ENCODE results near the gene CLK2.
"Not testable (repeated sequence)": the region's sequence is repeated elsewhere in the genome, so short reads cannot be mapped to it uniquely, and the experiment has no call there.

CLK2 gene

GRCh38 chr1:155295942-155296267 is 22.6 kb upstream of the CLK2 start:
- no peak for DNase-seq

- DNase-seq, result no peak
Observed at GRCh38 chr1:155295183-155295941, 22.1 kb upstream of the CLK2 start.

GRCh38 chr1:155294520-155295182 is 21.3 kb upstream of the CLK2 start:
- no peak for DNase-seq

- DNase-seq, result no peak
Observed at GRCh38 chr1:155293086-155293749, 19.9 kb upstream of the CLK2 start.

- not testable (repeated sequence) for DNase-seq
Observed at GRCh38 chr1:155291006-155291405, 17.7 kb upstream of the CLK2 start.

GRCh38 chr1:155287987-155288543 is 14.8 kb upstream of the CLK2 start:
- no peak for DNase-seq

GRCh38 chr1:155286544-155286943 is 13.2 kb upstream of the CLK2 start:
- no peak for DNase-seq

GRCh38 chr1:155285631-155286044 is 12.3 kb upstream of the CLK2 start:
- DNase-seq, result no peak

- DNase-seq, result no peak
Observed at GRCh38 chr1:155285063-155285462, 11.8 kb upstream of the CLK2 start.

GRCh38 chr1:155284476-155284875 is 11.2 kb upstream of the CLK2 start:
- DNase-seq, result no peak

GRCh38 chr1:155282488-155283091 is 9.3 kb upstream of the CLK2 start:
- DNase-seq, result no peak

GRCh38 chr1:155279268-155279667 is 6.0 kb upstream of the CLK2 start:
- no peak for DNase-seq

- no peak for DNase-seq
Observed at GRCh38 chr1:155278689-155279160, 5.4 kb upstream of the CLK2 start.

- peak; percentile 50 for DNase-seq
Observed at GRCh38 chr1:155277902-155278688, 4.8 kb upstream of the CLK2 start.

GRCh38 chr1:155277070-155277901 is 4.0 kb upstream of the CLK2 start, which contains the start of gene HCN3:
Gene HCN3 (plus strand): TSS chr1:155277463. CDS start chr1:155277591, 128 bp downstream.
- peak; percentile 96 for DNase-seq

- DNase-seq, result no peak
Observed at GRCh38 chr1:155272466-155273342, 600 bp downstream of the CLK2 start.

- DNase-seq, result no peak
Observed at GRCh38 chr1:155269381-155269780, 3.9 kb downstream of the CLK2 start.

GRCh38 chr1:155268630-155269029 is 4.7 kb downstream of the CLK2 start:
- DNase-seq, result no peak

- no peak for DNase-seq
Observed at GRCh38 chr1:155267373-155267772, 5.9 kb downstream of the CLK2 start.

- DNase-seq, result no peak
Observed at GRCh38 chr1:155266553-155266952, 6.8 kb downstream of the CLK2 start.

Data from activated CD4-positive, alpha-beta T cell treated with anti-CD3 and anti-CD28 coated beads, Interleukin-2, amount 50 U/mL, for 16 hours (primary cell).